Measurements from ENCODE around the gene IRX2. TPM values are rescaled to one million over a fixed set of nuclear protein-coding genes. Genes with fewer than 3 reads are reported as not detected.

Gene IRX2
- total and polyA plus RNA-seq, 2 of the 8 experiments (the other 6 are each of a cell fraction or from before 2014, with no cell fraction given) = 23.4 to 40.4 TPM

GRCh38 chr5:2740051-2740875 is 11.2 kb downstream of the IRX2 start (continued):
- TF ChIP-seq CREB1 (IDR thresholded peaks at IDR 0.05) (no peak), SUZ12 (IDR thresholded peaks at IDR 0.05; ENCODE audit: low read length) (peak; percentile 88), CTBP2 (IDR thresholded peaks at IDR 0.05; ENCODE audit: borderline replicate concordance, insufficient read depth, insufficient read length, low read length) (no peak), FOSL1 (IDR thresholded peaks at IDR 0.05; ENCODE audit: insufficient read depth, low read depth, low read length) (no peak), MAX (IDR thresholded peaks at IDR 0.05) (peak; percentile 61), JUN (IDR thresholded peaks at IDR 0.05; ENCODE audit: low read depth, low read length) (no peak), GTF2F1 (IDR thresholded peaks at IDR 0.05; ENCODE audit: borderline replicate concordance, low read depth, low read length) (no peak), RNF2 (IDR thresholded peaks at IDR 0.05; ENCODE audit: borderline replicate concordance, low read depth, low read length, missing control alignments, poor library complexity, severe bottlenecking) (peak; percentile 2), BACH1 (IDR thresholded peaks at IDR 0.05; ENCODE audit: low read length) (no peak), RFX5 (IDR thresholded peaks at IDR 0.05; ENCODE audit: borderline replicate concordance, low read depth, low read length) (no peak), CTCF (IDR thresholded peaks at IDR 0.05; ENCODE audit: control extremely low read depth in 1 of 3, insufficient read depth in 1 of 3, low read depth in 1 of 3, low read length in 3 of 3) (no peak), TBP (IDR thresholded peaks at IDR 0.05; ENCODE audit: low read depth, low read length) (no peak), YY1 (IDR thresholded peaks at IDR 0.05; ENCODE audit: low read depth, low read length) (no peak)
